Activated CD4-positive, alpha-beta T cell treated with anti-CD3 and anti-CD28 coated beads, Interleukin-2, amount 10 ng/mL, durations not matched to agents 7 days and 5 days (primary cell): ENCODE data around the gene TNFRSF1B. TPM values are rescaled to one million over a fixed set of nuclear protein-coding genes. Genes with fewer than 3 reads are reported as not detected.
A peak's percentile ranks its signal among the peaks of the same experiment; 100 is the strongest.

Source experiments
- CTCF ChIA-PET: fragments of 350-600 bp; sonication (Branson Sonifier 250); formaldehyde crosslinking; loops from one replicate; lab custom pipeline; 2021; ENCODE audit warnings: antibody characterized with exemption; lab: Charles Lee
- POLR2A ChIA-PET: fragments of 350-600 bp; sonication (Branson Sonifier 250); formaldehyde crosslinking; loops from one replicate; lab custom pipeline; 2021; ENCODE audit warnings: antibody characterized with exemption; lab: Charles Lee
- DNase-seq: peaks from one replicate; pipeline ENCODE4 v3.0.0-alpha.2; 2020
- H3K27ac Mint-ChIP-seq: one replicate; pipeline ENCODE4 v1.8.0; 2021; ENCODE audit warnings: mild to moderate bottlenecking, moderate library complexity, mixed read lengths
- H3K27me3 Mint-ChIP-seq: one replicate; pipeline ENCODE4 v1.8.0; 2021; ENCODE audit warnings: mixed read lengths
- H3K36me3 Mint-ChIP-seq: one replicate; pipeline ENCODE4 v1.8.0; 2021; ENCODE audit warnings: low read depth, mixed read lengths
- H3K4me1 Mint-ChIP-seq: one replicate; pipeline ENCODE4 v1.8.0; 2021; ENCODE audit warnings: mixed read lengths
- H3K4me3 Mint-ChIP-seq: one replicate; pipeline ENCODE4 v1.8.0; 2021; ENCODE audit warnings: mild to moderate bottlenecking, moderate library complexity, mixed read lengths
- H3K9me3 Mint-ChIP-seq: one replicate; pipeline ENCODE4 v1.8.0; 2021; ENCODE audit warnings: mixed read lengths
- total RNA-seq, 2 experiments: library from RNA; stranded (reverse); gene quantifications; one replicate each; pipeline ENCODE4 v1.2.3, GENCODE V29; 2021

The TNFRSF1B gene
- total RNA-seq, 2 experiments from 2014 or later = 167 to 190 TPM

- ChIA-PET CTCF (no interaction called here), POLR2A (no interaction called here)
- no peak for DNase-seq
- peaks cover 46% of the 10 kb centered on the region for H3K36me3 Mint-ChIP-seq
- H3K4me1 Mint-ChIP-seq = peaks cover 30% of the 10 kb centered on the region
- peak overlapping the region; percentile 32 for H3K27ac Mint-ChIP-seq
- H3K4me3 Mint-ChIP-seq = no peak overlapping the region
- no peaks in the 10 kb centered on the region for H3K9me3 Mint-ChIP-seq
- no peaks in the 10 kb centered on the region for H3K27me3 Mint-ChIP-seq
Observed at GRCh38 chr1:12194666-12195216, 27.9 kb downstream of the TNFRSF1B start.

GRCh38 chr1:12195416-12195815 is 28.6 kb downstream of the TNFRSF1B start:
- ChIA-PET POLR2A (no interaction called here), CTCF (interaction anchor here (2.0 kb wide), 1 partner anchor 18 kb away, joined by 8 read pairs; no protein-coding TSS in a partner anchor)
- Mint-ChIP-seq H3K4me1 (peaks cover 28% of the 10 kb centered on the region), H3K27me3 (no peaks in the 10 kb centered on the region), H3K4me3 (no peak overlapping the region), H3K36me3 (peaks cover 42% of the 10 kb centered on the region), H3K27ac (peak overlapping the region; percentile 25), H3K9me3 (no peaks in the 10 kb centered on the region)
- DNase-seq = no peak

- no peak overlapping the region for H3K27ac Mint-ChIP-seq
- no peaks in the 10 kb centered on the region for H3K27me3 Mint-ChIP-seq
- CTCF ChIA-PET = interaction anchor here (1.7 to 2.0 kb wide), 3 partner anchors 13 to 72 kb away, joined by 7 to 9 read pairs (median 8); no protein-coding TSS in a partner anchor
- DNase-seq = no peak
- peaks cover 32% of the 10 kb centered on the region for H3K4me1 Mint-ChIP-seq
- H3K4me3 Mint-ChIP-seq = no peak overlapping the region
- no peaks in the 10 kb centered on the region for H3K9me3 Mint-ChIP-seq
- H3K36me3 Mint-ChIP-seq = peaks cover 43% of the 10 kb centered on the region
- POLR2A ChIA-PET = no interaction called here
Observed at GRCh38 chr1:12196641-12197482, 30.1 kb downstream of the TNFRSF1B start.

- Mint-ChIP-seq H3K4me1 (peaks cover 36% of the 10 kb centered on the region), H3K27ac (no peak overlapping the region), H3K27me3 (no peaks in the 10 kb centered on the region), H3K4me3 (no peak overlapping the region), H3K9me3 (no peaks in the 10 kb centered on the region), H3K36me3 (peaks cover 42% of the 10 kb centered on the region)
- no peak for DNase-seq
- ChIA-PET POLR2A (no interaction called here), CTCF (interaction anchor here (1.7 to 2.0 kb wide), 3 partner anchors 13 to 73 kb away, joined by 7 to 9 read pairs (median 8); no protein-coding TSS in a partner anchor)
Observed at GRCh38 chr1:12197483-12197880, 30.7 kb downstream of the TNFRSF1B start.

- Mint-ChIP-seq H3K4me1 (peaks cover 37% of the 10 kb centered on the region), H3K4me3 (no peak overlapping the region), H3K36me3 (peaks cover 39% of the 10 kb centered on the region)
Observed at GRCh38 chr1:12200208-12200607, 33.4 kb downstream of the TNFRSF1B start.

GRCh38 chr1:12201352-12202189 is 34.8 kb downstream of the TNFRSF1B start:
- Mint-ChIP-seq H3K27ac (peak overlapping the region; percentile 76), H3K4me1 (peaks cover 38% of the 10 kb centered on the region), H3K27me3 (no peaks in the 10 kb centered on the region), H3K4me3 (no peak overlapping the region), H3K36me3 (peaks cover 39% of the 10 kb centered on the region), H3K9me3 (no peaks in the 10 kb centered on the region)
- ChIA-PET CTCF (interaction anchor here (0.6 to 3.9 kb wide), 5 partner anchors 24 to 76 kb away, joined by 3 to 24 read pairs (median 3); no protein-coding TSS in a partner anchor), POLR2A (interaction anchor here (0.6 kb wide), 1 partner anchor 51 kb away, joined by 3 read pairs; no protein-coding TSS in a partner anchor)
- DNase-seq = no peak

More at GRCh38 chr1:12200208-12200607, 33.4 kb downstream of the TNFRSF1B start:
- CTCF ChIA-PET = interaction anchor here (1.2 to 2.3 kb wide), 2 partner anchors 70 to 75 kb away, joined by 3 to 12 read pairs; no protein-coding TSS in a partner anchor
- no peaks in the 10 kb centered on the region for H3K9me3 Mint-ChIP-seq
- H3K27me3 Mint-ChIP-seq = no peaks in the 10 kb centered on the region
- H3K27ac Mint-ChIP-seq = no peak overlapping the region
- POLR2A ChIA-PET = interaction anchor here (1.2 kb wide), 1 partner anchor 75 kb away, joined by 6 read pairs; no protein-coding TSS in a partner anchor
- DNase-seq = no peak

GRCh38 chr1:12202190-12202497 is 35.4 kb downstream of the TNFRSF1B start:
- CTCF ChIA-PET = interaction anchor here (0.6 to 3.9 kb wide), 5 partner anchors 17 to 77 kb away, joined by 3 to 24 read pairs (median 4); no protein-coding TSS in a partner anchor

GRCh38 chr1:12202577-12202976 is 35.8 kb downstream of the TNFRSF1B start:
- peaks cover 40% of the 10 kb centered on the region for H3K36me3 Mint-ChIP-seq
- H3K27me3 Mint-ChIP-seq = no peaks in the 10 kb centered on the region
- CTCF ChIA-PET = interaction anchor here (1.1 to 3.9 kb wide), 3 partner anchors 17 to 77 kb away, joined by 4 to 24 read pairs (median 5); no protein-coding TSS in a partner anchor
- H3K9me3 Mint-ChIP-seq = no peaks in the 10 kb centered on the region
- POLR2A ChIA-PET = no interaction called here
- no peak for DNase-seq
- peak overlapping the region; percentile 48 for H3K27ac Mint-ChIP-seq
- H3K4me1 Mint-ChIP-seq = peaks cover 38% of the 10 kb centered on the region
- H3K4me3 Mint-ChIP-seq = no peak overlapping the region

More at GRCh38 chr1:12202190-12202497, 35.4 kb downstream of the TNFRSF1B start:
- no peak for DNase-seq
- H3K9me3 Mint-ChIP-seq = no peaks in the 10 kb centered on the region
- no peak overlapping the region for H3K4me3 Mint-ChIP-seq
- H3K4me1 Mint-ChIP-seq = peaks cover 38% of the 10 kb centered on the region
- POLR2A ChIA-PET = no interaction called here
- peaks cover 36% of the 10 kb centered on the region for H3K36me3 Mint-ChIP-seq
- H3K27ac Mint-ChIP-seq = peak overlapping the region; percentile 48
- H3K27me3 Mint-ChIP-seq = no peaks in the 10 kb centered on the region

GRCh38 chr1:12203216-12204007 is 36.6 kb downstream of the TNFRSF1B start:
- CTCF ChIA-PET = interaction anchor here (0.9 to 3.9 kb wide), 3 partner anchors 16 to 78 kb away, joined by 3 to 24 read pairs (median 4); no protein-coding TSS in a partner anchor
- Mint-ChIP-seq H3K36me3 (peaks cover 43% of the 10 kb centered on the region), H3K27me3 (no peaks in the 10 kb centered on the region), H3K4me1 (peaks cover 43% of the 10 kb centered on the region), H3K4me3 (no peak overlapping the region), H3K27ac (peak overlapping the region; percentile 72), H3K9me3 (no peaks in the 10 kb centered on the region)
- no peak for DNase-seq
- POLR2A ChIA-PET = no interaction called here

- Mint-ChIP-seq H3K36me3 (peaks cover 50% of the 10 kb centered on the region), H3K9me3 (no peaks in the 10 kb centered on the region), H3K27me3 (no peaks in the 10 kb centered on the region), H3K4me1 (peaks cover 51% of the 10 kb centered on the region), H3K4me3 (no peak overlapping the region), H3K27ac (peak overlapping the region; percentile 72)
- peak; percentile 22 for DNase-seq
- CTCF ChIA-PET = interaction anchor here (0.9 to 3.9 kb wide), 2 partner anchors 17 to 79 kb away, joined by 3 to 24 read pairs; no protein-coding TSS in a partner anchor
- POLR2A ChIA-PET = no interaction called here
Observed at GRCh38 chr1:12204140-12204539, 37.3 kb downstream of the TNFRSF1B start.
